Activated CD8-positive, alpha-beta memory T cell treated with anti-CD3 and anti-CD28 coated beads for 48 hours (primary cell): ENCODE results near the gene ADGRG2.

ENCODE experiments used
- DNase-seq, 3 experiments: peaks; one replicate each; pipeline ENCODE4 v3.0.0-alpha.2; 2020; ENCODE audit warnings: low read depth in 2 of 3, low spot score in 2 of 3

The ADGRG2 gene

GRCh38 chrX:19121898-19122640 is at the start of gene ADGRG2:
Gene ADGRG2 (minus strand): TSS chrX:19122468. CDS start chrX:19068834, 53,634 bp downstream.
- no peak for DNase-seq

- DNase-seq: no peak
Observed at GRCh38 chrX:19168609-19169008, 46.3 kb upstream of the ADGRG2 start.

GRCh38 chrX:19162851-19163250 is 40.6 kb upstream of the ADGRG2 start:
- DNase-seq: no peak

GRCh38 chrX:19156186-19156585 is 33.9 kb upstream of the ADGRG2 start:
- no peak for DNase-seq

GRCh38 chrX:19152762-19153161 is 30.5 kb upstream of the ADGRG2 start:
- DNase-seq: no peak

- DNase-seq: no peak
Observed at GRCh38 chrX:19137067-19137466, 14.8 kb upstream of the ADGRG2 start.

GRCh38 chrX:19133784-19134183 is 11.5 kb upstream of the ADGRG2 start:
- DNase-seq: no peak

GRCh38 chrX:19133231-19133630 is 11.0 kb upstream of the ADGRG2 start:
- DNase-seq: no peak

GRCh38 chrX:19130628-19131027 is 8.4 kb upstream of the ADGRG2 start:
- no peak for DNase-seq

- no peak for DNase-seq
Observed at GRCh38 chrX:19129694-19130093, 7.4 kb upstream of the ADGRG2 start.

GRCh38 chrX:19127649-19128168 is 5.4 kb upstream of the ADGRG2 start:
- DNase-seq: no peak

- DNase-seq: no peak
Observed at GRCh38 chrX:19122641-19123009, 357 bp upstream of the ADGRG2 start.

GRCh38 chrX:19121466-19121865 is 802 bp downstream of the ADGRG2 start:
- DNase-seq: no peak

GRCh38 chrX:19110642-19111041 is 11.6 kb downstream of the ADGRG2 start:
- no peak for DNase-seq

- DNase-seq: no peak
Observed at GRCh38 chrX:19107035-19107434, 15.2 kb downstream of the ADGRG2 start.

- DNase-seq: no peak
Observed at GRCh38 chrX:19100586-19100985, 21.7 kb downstream of the ADGRG2 start.

GRCh38 chrX:19097553-19098283 is 24.6 kb downstream of the ADGRG2 start:
- no peak for DNase-seq

GRCh38 chrX:19096586-19096985 is 25.7 kb downstream of the ADGRG2 start:
- DNase-seq: no peak

- DNase-seq: no peak
Observed at GRCh38 chrX:19094654-19095053, 27.6 kb downstream of the ADGRG2 start.

- no peak for DNase-seq
Observed at GRCh38 chrX:19091596-19091995, 30.7 kb downstream of the ADGRG2 start.

GRCh38 chrX:19089555-19090040 is 32.7 kb downstream of the ADGRG2 start:
- no peak for DNase-seq

- no peak for DNase-seq
Observed at GRCh38 chrX:19086102-19086772, 36.0 kb downstream of the ADGRG2 start.
